CD4-positive, CD25-positive, alpha-beta regulatory T cell (primary cell): Measurements from ENCODE around the gene COL9A1. TPM values are rescaled to one million over a fixed set of nuclear protein-coding genes. Genes with fewer than 3 reads are reported as not detected.

Source experiments
- ATAC-seq, 2 donors: fragments of 150-1000 bp; cut with Tn5 transposase; one replicate each; pipeline ENCODE4 v1.10.0; 2021; ENCODE audit warnings: low read depth in 2 of 2, moderate number of reproducible peaks in 2 of 2, moderate library complexity in 1 of 2
- DNase-seq, 3 donors: peaks; one replicate each; pipeline versions ENCODE4 v3.0.0 to v3.0.0-alpha.2; 2012 to 2022; ENCODE audit warnings: mixed read lengths in 1 of 3
- H3K27ac ChIP-seq: one replicate; pipeline ENCODE4 v1.7.0; 2013; ENCODE audit warnings: mild to moderate bottlenecking, low read length; ENCODE audit not compliant: insufficient read depth, poor library complexity, severe bottlenecking
- H3K27me3 ChIP-seq: one replicate; pipeline ENCODE4 v1.7.0; 2013; ENCODE audit warnings: low read length; ENCODE audit not compliant: control insufficient read depth, insufficient read depth
- H3K36me3 ChIP-seq: one replicate; pipeline ENCODE4 v1.7.0; 2013; ENCODE audit warnings: mild to moderate bottlenecking, low read length, moderate library complexity; ENCODE audit not compliant: control insufficient read depth, insufficient read depth
- H3K4me1 ChIP-seq: 2 replicates; pipeline ENCODE4 v1.7.0; 2013; ENCODE audit warnings: mild to moderate bottlenecking, low read length; ENCODE audit not compliant: insufficient read depth, control insufficient read depth, poor library complexity, severe bottlenecking
- H3K4me3 ChIP-seq: one replicate; pipeline ENCODE4 v1.7.0; 2013; ENCODE audit warnings: low read depth, mild to moderate bottlenecking, low read length, moderate library complexity
- H3K9me3 ChIP-seq, 2 experiments: 1 replicate in 1 of 2; 2 replicates in 1 of 2; pipeline ENCODE4 v1.7.0; 2013; ENCODE audit warnings: low read length in 2 of 2, mild to moderate bottlenecking in 1 of 2, moderate library complexity in 1 of 2; ENCODE audit not compliant: control insufficient read depth in 2 of 2
- H3K27ac Mint-ChIP-seq, 3 donors: one replicate each; pipeline ENCODE4 v1.8.0; 2020 to 2022; ENCODE audit warnings: mild to moderate bottlenecking in 3 of 3, mixed read lengths in 3 of 3, moderate library complexity in 2 of 3
- H3K27me3 Mint-ChIP-seq: one replicate; pipeline ENCODE4 v1.8.0; 2022; ENCODE audit warnings: mild to moderate bottlenecking, mixed read lengths
- H3K36me3 Mint-ChIP-seq: one replicate; pipeline ENCODE4 v1.8.0; 2020; ENCODE audit warnings: mixed read lengths
- H3K4me1 Mint-ChIP-seq, 4 donors: one replicate each; pipeline ENCODE4 v1.8.0; 2020 to 2022; ENCODE audit warnings: mixed read lengths in 4 of 4, mild to moderate bottlenecking in 1 of 4
- H3K4me3 Mint-ChIP-seq, 4 donors: one replicate each; pipeline ENCODE4 v1.8.0; 2020 to 2022; ENCODE audit warnings: mild to moderate bottlenecking in 4 of 4, mixed read lengths in 4 of 4, moderate library complexity in 3 of 4
- H3K9me3 Mint-ChIP-seq, 7 donors: one replicate each; pipeline ENCODE4 v1.8.0; 2020 to 2022; ENCODE audit warnings: mixed read lengths in 7 of 7, mild to moderate bottlenecking in 3 of 7, moderate library complexity in 2 of 7
- polyA plus RNA-seq, 4 donors: library from polyadenylated mRNA; unstranded; fragments of 300-500 nt; fragmentation: Illumina TruSeq; gene quantifications; one replicate each; pipeline ENCODE4 v1.2.3, GENCODE V29; 2021
- total RNA-seq: library from RNA; stranded (reverse); gene quantifications from one replicate; pipeline ENCODE4 v1.2.3, GENCODE V29; 2022

COL9A1 gene
- total and polyA plus RNA-seq, 5 donors from 2014 or later = not detected

DNA sequence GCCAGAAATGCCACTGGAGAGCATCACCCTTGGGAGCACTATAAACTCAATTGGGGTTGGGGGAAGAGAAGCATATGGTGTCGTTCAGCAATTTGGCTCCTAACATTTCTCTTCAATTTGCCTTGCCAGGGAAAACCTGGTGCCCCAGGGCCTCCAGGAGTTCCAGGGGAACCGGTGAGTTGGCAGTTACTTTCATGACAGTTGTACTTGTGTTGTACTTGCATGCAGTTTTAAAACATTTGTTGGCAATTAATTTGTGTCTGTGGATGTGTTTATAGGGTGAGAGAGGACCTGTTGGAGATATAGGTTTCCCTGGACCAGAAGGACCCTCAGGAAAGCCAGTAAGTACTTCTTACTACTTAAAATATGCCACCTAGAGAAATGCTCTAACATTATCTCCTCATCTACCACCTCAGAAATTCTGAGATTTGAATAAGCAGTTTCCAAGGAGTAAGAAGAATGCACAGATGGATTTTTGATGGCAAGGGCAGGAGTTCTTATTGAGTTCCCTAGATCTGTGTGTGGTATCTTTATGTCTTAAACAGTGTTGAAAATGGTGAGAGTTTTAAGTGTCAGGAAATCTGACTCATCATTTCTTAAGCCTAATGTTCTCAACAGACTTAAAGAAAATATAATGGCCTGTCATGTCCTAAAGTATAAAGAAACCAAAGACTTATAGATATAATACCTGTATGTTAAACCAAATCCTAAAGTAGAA lies 122.5 kb downstream of the COL9A1 start:
- H3K4me1 Mint-ChIP-seq = no peaks in the 10 kb centered on the region
- Histone ChIP-seq H3K36me3 (no peaks in the 10 kb centered on the region), H3K4me1 (no peaks in the 10 kb centered on the region), H3K4me3 (no peak overlapping the region), H3K9me3 (no peaks in the 10 kb centered on the region), H3K27ac (no peak overlapping the region), H3K27me3 (no peaks in the 10 kb centered on the region)
- no peak for ATAC-seq
- no peaks in the 10 kb centered on the region for H3K36me3 Mint-ChIP-seq
- no peak for DNase-seq
- no peak overlapping the region for H3K4me3 Mint-ChIP-seq
- H3K27me3 Mint-ChIP-seq = no peaks in the 10 kb centered on the region
- H3K9me3 Mint-ChIP-seq = no peaks in the 10 kb centered on the region
- no peak overlapping the region for H3K27ac Mint-ChIP-seq

DNA sequence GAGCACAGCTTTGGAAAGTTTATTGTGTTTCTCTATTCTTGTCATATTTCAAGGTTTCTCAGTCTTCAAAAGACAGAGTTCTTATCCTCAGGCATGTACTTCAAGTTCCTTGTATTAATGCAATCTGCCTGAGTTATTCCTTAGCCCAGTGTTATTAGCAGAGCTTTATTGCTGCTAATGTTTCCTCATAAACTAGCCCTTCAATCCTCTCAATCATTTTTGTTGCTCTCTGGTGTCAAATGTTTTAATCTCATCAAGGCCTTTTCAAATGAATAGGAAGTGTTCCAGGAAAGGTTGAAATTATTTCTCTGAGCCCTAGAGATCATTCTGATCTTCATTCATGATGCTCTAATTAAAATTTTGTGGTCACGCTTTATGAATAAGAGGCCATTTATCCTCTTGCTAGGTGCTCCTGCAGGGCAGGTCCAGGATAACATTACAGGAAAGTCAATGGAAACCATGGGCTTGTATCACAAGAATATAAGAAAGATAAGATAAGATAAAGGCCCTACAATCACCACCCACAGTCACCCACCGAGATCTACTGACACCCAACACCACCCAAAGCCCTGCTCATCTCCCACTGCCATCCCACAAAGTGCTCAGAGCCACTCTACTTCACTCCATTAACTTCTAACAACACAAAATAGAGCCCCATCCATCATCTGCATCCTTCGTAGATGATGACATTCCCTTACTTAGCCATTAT lies 125.9 kb downstream of the COL9A1 start:
- Mint-ChIP-seq H3K27me3 (peaks cover 3% of the 10 kb centered on the region), H3K36me3 (no peaks in the 10 kb centered on the region), H3K9me3 (peaks cover 0 to 2% (median 0%) of the 10 kb centered on the region in 7 donors), H3K4me3 (no peak overlapping the region), H3K27ac (no peak overlapping the region), H3K4me1 (no peaks in the 10 kb centered on the region)
- DNase-seq = no peak
- H3K36me3 ChIP-seq = no peaks in the 10 kb centered on the region
- H3K4me1 ChIP-seq = no peaks in the 10 kb centered on the region
- no peak overlapping the region for H3K4me3 ChIP-seq
- no peak overlapping the region for H3K27ac ChIP-seq
- ATAC-seq = no peak
- no peaks in the 10 kb centered on the region for H3K9me3 ChIP-seq
- no peaks in the 10 kb centered on the region for H3K27me3 ChIP-seq

DNA sequence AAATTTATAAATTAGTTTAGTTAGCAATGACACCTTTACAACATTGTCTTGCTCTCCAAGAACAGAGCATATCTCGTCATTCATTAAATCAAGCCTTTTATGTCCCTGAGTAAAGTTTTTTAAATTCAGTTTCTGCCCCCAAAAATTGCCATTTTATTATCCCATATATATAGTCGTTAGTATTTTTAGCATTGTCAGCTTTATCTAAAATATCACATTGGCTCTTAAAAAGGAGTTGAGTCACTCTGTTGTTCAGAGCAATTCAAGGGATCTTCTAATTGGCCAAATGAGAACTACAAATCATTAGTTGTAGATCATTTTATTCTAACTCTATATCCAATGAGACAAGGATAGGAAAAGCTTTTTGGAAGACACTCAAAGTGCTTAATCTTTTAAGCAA lies 127.1 kb downstream of the COL9A1 start:
- H3K27ac ChIP-seq = no peak overlapping the region

DNA sequence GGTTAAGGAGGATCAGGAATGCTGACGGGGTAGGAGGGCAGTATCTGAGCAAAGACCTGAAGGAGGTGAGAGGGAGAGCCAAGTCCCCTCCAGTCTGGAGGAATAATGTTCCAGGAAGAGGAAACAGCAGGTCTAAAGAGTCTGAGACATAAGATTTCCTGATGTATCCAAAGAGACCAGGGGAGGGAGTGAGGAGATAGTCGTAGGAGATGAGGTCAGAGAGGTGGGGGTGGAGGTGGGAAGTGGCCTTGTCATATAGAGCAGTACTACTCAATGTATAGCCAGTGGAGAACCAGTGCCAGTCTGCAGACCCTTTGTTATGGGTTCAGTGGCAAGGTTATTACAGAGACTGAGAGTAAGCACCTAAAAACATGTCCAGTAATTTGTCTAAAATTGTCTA lies 130.6 kb downstream of the COL9A1 start:
- peak overlapping the region in 1 of 3 donors; percentile 77 for H3K27ac Mint-ChIP-seq
- no peak overlapping the region for H3K4me3 Mint-ChIP-seq
- Histone ChIP-seq H3K27me3 (no peaks in the 10 kb centered on the region), H3K4me3 (no peak overlapping the region), H3K9me3 (no peaks in the 10 kb centered on the region), H3K4me1 (no peaks in the 10 kb centered on the region), H3K27ac (no peak overlapping the region), H3K36me3 (no peaks in the 10 kb centered on the region)
- H3K27me3 Mint-ChIP-seq = peaks cover 4% of the 10 kb centered on the region
- no peaks in the 10 kb centered on the region for H3K36me3 Mint-ChIP-seq
- no peaks in the 10 kb centered on the region for H3K4me1 Mint-ChIP-seq
- H3K9me3 Mint-ChIP-seq = peaks cover 0 to 2% (median 0%) of the 10 kb centered on the region in 7 donors
- ATAC-seq (no peak), DNase-seq (no peak)

More for the DNA sequence above, 127.1 kb downstream of the COL9A1 start:
- no peaks in the 10 kb centered on the region for H3K9me3 ChIP-seq
- H3K36me3 ChIP-seq = no peaks in the 10 kb centered on the region
- no peaks in the 10 kb centered on the region for H3K4me1 ChIP-seq
- H3K4me3 ChIP-seq = no peak overlapping the region
- no peak for DNase-seq
- Mint-ChIP-seq H3K4me3 (no peak overlapping the region), H3K9me3 (peaks cover 0 to 2% (median 0%) of the 10 kb centered on the region in 7 donors), H3K27ac (no peak overlapping the region), H3K36me3 (no peaks in the 10 kb centered on the region), H3K4me1 (no peaks in the 10 kb centered on the region), H3K27me3 (peaks cover 4% of the 10 kb centered on the region)
- H3K27me3 ChIP-seq = no peaks in the 10 kb centered on the region
- no peak for ATAC-seq

DNA sequence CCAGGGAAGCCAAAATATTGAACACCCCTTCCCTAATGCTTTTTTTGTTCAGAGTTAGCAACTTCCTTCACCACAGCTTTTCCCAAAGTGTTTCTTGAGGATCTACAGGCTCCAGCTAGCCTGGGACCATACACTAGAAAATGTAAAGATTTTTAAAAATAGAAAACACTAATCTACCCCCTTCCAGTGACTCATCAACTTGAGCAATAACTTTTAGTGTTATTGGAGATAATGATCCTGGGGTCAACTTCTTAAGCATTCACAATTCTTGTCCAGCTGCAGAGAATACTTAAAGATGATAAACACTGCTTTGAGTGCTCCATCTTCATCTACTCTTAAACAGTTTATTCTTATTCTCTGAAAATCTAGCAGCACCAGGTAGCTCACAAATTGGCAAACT lies 131.6 kb downstream of the COL9A1 start:
- no peaks in the 10 kb centered on the region for H3K4me1 ChIP-seq
- no peak for ATAC-seq
- H3K27me3 ChIP-seq = no peaks in the 10 kb centered on the region
- no peaks in the 10 kb centered on the region for H3K36me3 ChIP-seq
- H3K27ac ChIP-seq = no peak overlapping the region
- Mint-ChIP-seq H3K4me3 (no peak overlapping the region), H3K36me3 (no peaks in the 10 kb centered on the region), H3K27me3 (peaks cover 7% of the 10 kb centered on the region), H3K9me3 (peaks cover 0 to 2% (median 0%) of the 10 kb centered on the region in 7 donors), H3K27ac (no peak overlapping the region), H3K4me1 (peaks cover 0 to 4% (median 0%) of the 10 kb centered on the region in 4 donors)
- no peak overlapping the region for H3K4me3 ChIP-seq
- H3K9me3 ChIP-seq = no peaks in the 10 kb centered on the region
- no peak for DNase-seq

DNA sequence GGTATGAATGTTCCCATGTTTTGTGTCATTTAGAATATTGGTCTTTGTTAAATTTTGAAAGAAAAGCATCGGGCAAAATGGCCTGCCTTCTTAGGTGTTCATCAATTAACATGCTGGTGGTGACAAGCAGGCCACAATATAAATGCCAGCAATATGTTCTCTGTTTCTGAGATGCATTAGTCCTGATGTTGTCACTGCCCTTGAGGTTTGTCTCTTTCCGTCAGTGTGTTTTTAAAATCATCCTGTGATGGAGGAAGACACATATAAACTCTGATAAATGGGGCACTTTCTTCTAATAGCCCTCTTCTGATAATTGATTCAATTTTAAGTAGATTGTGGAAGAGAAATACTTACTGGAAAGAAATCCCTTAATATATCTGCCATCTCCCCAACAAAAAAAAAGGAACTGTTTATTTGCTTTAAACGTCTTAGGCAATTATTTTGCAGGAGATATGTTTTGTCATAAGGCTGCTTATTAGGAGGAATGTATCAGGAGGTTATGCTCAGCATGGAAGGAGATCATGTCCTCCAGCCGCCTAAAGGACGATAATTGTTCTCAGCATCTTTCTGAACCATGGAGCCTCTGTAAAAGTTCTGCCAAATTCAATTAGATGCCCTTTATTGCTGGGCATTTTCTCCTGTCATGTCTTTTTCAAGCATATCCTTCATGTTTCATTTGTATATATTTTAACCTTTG lies 134.1 kb downstream of the COL9A1 start:
- Histone ChIP-seq H3K4me1 (no peaks in the 10 kb centered on the region), H3K36me3 (no peaks in the 10 kb centered on the region), H3K9me3 (no peaks in the 10 kb centered on the region), H3K4me3 (no peak overlapping the region), H3K27ac (no peak overlapping the region), H3K27me3 (peaks cover 3% of the 10 kb centered on the region)
- Mint-ChIP-seq H3K4me3 (no peak overlapping the region), H3K36me3 (no peaks in the 10 kb centered on the region), H3K9me3 (no peaks in the 10 kb centered on the region), H3K27ac (no peak overlapping the region), H3K4me1 (peaks cover 0 to 5% (median 0%) of the 10 kb centered on the region in 4 donors), H3K27me3 (peaks cover 15% of the 10 kb centered on the region)
- ATAC-seq (no peak), DNase-seq (no peak)
